ENCODE data around the gene NAALADL2.
"Not testable (repeated sequence)": the region's sequence is repeated elsewhere in the genome, so short reads cannot be mapped to it uniquely, and the experiment has no call there.

Gene NAALADL2

GRCh38 chr3:175267121-175267531 lies 408.0 kb downstream of the NAALADL2 start:
- no peak for DNase-seq (ENCODE audit: low spot score)

- no peak for DNase-seq (ENCODE audit: low spot score)
Measured at GRCh38 chr3:175267561-175267960, 408.4 kb downstream of the NAALADL2 start.

GRCh38 chr3:175269394-175269793 lies 410.3 kb downstream of the NAALADL2 start:
- DNase-seq (ENCODE audit: low spot score): no peak

- no peak for DNase-seq (ENCODE audit: low spot score)
Measured at GRCh38 chr3:175270198-175270837, 411.2 kb downstream of the NAALADL2 start.

GRCh38 chr3:175270866-175271265 lies 411.7 kb downstream of the NAALADL2 start:
- no peak for DNase-seq (ENCODE audit: low spot score)

- DNase-seq (ENCODE audit: low spot score): not testable (repeated sequence)
Measured at GRCh38 chr3:175271465-175271864, 412.3 kb downstream of the NAALADL2 start.

GRCh38 chr3:175272392-175272791 lies 413.3 kb downstream of the NAALADL2 start:
- no peak for DNase-seq (ENCODE audit: low spot score)

- DNase-seq (ENCODE audit: low spot score): no peak
Measured at GRCh38 chr3:175273573-175273972, 414.4 kb downstream of the NAALADL2 start.

- DNase-seq (ENCODE audit: low spot score): no peak
Measured at GRCh38 chr3:175274056-175274455, 414.9 kb downstream of the NAALADL2 start.

GRCh38 chr3:175274474-175275218 lies 415.5 kb downstream of the NAALADL2 start:
- DNase-seq (ENCODE audit: low spot score): no peak

GRCh38 chr3:175278680-175279079 lies 419.5 kb downstream of the NAALADL2 start:
- DNase-seq (ENCODE audit: low spot score): no peak

- no peak for DNase-seq (ENCODE audit: low spot score)
Measured at GRCh38 chr3:175279457-175279856, 420.3 kb downstream of the NAALADL2 start.

GRCh38 chr3:175279911-175280310 lies 420.8 kb downstream of the NAALADL2 start:
- DNase-seq (ENCODE audit: low spot score): no peak

- no peak for DNase-seq (ENCODE audit: low spot score)
Measured at GRCh38 chr3:175287361-175287963, 428.3 kb downstream of the NAALADL2 start.

- no peak for DNase-seq (ENCODE audit: low spot score)
Measured at GRCh38 chr3:175288621-175289020, 429.5 kb downstream of the NAALADL2 start.

- DNase-seq (ENCODE audit: low spot score): no peak
Measured at GRCh38 chr3:175294793-175295192, 435.7 kb downstream of the NAALADL2 start.

GRCh38 chr3:175295248-175296130 lies 436.4 kb downstream of the NAALADL2 start:
- no peak for DNase-seq (ENCODE audit: low spot score)

GRCh38 chr3:175297216-175297615 lies 438.1 kb downstream of the NAALADL2 start:
- DNase-seq (ENCODE audit: low spot score): no peak

GRCh38 chr3:175301741-175302140 lies 442.6 kb downstream of the NAALADL2 start:
- no peak for DNase-seq (ENCODE audit: low spot score)

- DNase-seq (ENCODE audit: low spot score): no peak
Measured at GRCh38 chr3:175304404-175304803, 445.3 kb downstream of the NAALADL2 start.

GRCh38 chr3:175307642-175308041 lies 448.5 kb downstream of the NAALADL2 start:
- no peak for DNase-seq (ENCODE audit: low spot score)

GRCh38 chr3:175308097-175308496 lies 449.0 kb downstream of the NAALADL2 start:
- DNase-seq (ENCODE audit: low spot score): no peak
